ENCODE results near the gene FAM3B. TPM values are rescaled to one million over a fixed set of nuclear protein-coding genes. Genes with fewer than 3 reads are reported as not detected.

FAM3B gene
- total and polyA plus RNA-seq, 2 donors from 2014 or later = 19.4 to 44.4 TPM

DNA sequence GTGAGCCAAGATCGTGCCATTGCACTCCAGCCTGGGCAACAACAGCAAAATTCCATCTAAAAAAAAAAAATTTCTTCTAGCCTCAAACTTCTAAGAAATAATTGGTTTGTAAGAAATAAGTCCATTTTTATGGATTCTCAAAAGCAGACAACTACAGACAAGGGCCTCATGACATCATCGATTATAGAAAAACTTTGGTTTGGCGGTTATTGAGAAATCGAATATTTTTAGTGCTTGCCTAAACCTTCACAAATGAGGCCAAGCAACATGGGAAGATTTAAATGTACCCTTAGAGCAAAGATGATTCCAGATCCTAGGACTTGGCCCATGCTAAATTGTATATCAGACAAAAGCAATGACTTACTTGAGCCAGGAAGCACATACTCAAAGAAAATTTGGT, 81.7 kb downstream of the FAM3B start:
- intact Hi-C loops (cut with DNase I) = no loop called here
- Histone ChIP-seq H3K36me3 (ENCODE audit: control insufficient read depth in 2 of 3, insufficient read depth in 3 of 3, low read length in 3 of 3) (peaks cover 0 to 2% (median 0%) of the 10 kb centered on the region in 3 donors), H3K4me3 (ENCODE audit: low read length in 3 of 3) (no peak overlapping the region), H3K9ac (ENCODE audit: low read length in 3 of 3) (no peak overlapping the region), H3K4me1 (ENCODE audit: control insufficient read depth in 2 of 3, insufficient read depth in 2 of 3, low read depth in 1 of 3, low read length in 3 of 3) (no peaks in the 10 kb centered on the region), H3K27ac (ENCODE audit: low read depth in 2 of 2, low read length in 2 of 2) (no peak overlapping the region), H3K9me3 (ENCODE audit: control insufficient read depth in 2 of 3, insufficient read depth in 1 of 3, low read length in 3 of 3) (no peaks in the 10 kb centered on the region), H3K27me3 (ENCODE audit: control insufficient read depth, insufficient read depth, low read length) (no peaks in the 10 kb centered on the region)
- DNase-seq = no peak
- FAIRE-seq = no peak
- TF ChIP-seq, protein P1, sequence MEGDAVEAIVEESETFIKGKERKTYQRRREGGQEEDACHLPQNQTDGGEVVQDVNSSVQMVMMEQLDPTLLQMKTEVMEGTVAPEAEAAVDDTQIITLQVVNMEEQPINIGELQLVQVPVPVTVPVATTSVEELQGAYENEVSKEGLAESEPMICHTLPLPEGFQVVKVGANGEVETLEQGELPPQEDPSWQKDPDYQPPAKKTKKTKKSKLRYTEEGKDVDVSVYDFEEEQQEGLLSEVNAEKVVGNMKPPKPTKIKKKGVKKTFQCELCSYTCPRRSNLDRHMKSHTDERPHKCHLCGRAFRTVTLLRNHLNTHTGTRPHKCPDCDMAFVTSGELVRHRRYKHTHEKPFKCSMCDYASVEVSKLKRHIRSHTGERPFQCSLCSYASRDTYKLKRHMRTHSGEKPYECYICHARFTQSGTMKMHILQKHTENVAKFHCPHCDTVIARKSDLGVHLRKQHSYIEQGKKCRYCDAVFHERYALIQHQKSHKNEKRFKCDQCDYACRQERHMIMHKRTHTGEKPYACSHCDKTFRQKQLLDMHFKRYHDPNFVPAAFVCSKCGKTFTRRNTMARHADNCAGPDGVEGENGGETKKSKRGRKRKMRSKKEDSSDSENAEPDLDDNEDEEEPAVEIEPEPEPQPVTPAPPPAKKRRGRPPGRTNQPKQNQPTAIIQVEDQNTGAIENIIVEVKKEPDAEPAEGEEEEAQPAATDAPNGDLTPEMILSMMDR (IDR thresholded peaks at IDR 0.05; ENCODE audit: borderline replicate concordance, extremely low read depth, insufficient read depth) = no peak

DNA sequence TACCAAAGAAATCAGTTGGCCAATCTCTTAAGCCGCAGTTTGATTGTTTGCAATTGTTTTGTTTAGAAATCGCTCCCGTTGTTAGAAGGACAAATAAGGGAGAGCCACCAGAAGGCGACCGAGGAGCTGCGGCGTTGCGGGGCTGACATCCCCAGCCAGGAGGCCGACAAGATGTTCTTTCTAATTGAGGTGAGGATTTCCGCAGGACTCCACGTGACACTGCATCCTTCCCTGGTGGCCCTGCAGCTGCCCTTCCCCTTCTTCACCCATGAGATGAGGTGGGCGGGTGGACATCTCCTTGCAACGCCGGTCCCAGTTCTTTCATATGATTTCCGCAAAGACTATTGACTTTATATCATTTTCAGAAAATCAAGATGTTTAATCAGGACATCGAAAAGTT, 82.2 kb downstream of the FAM3B start:
- TF ChIP-seq, protein P1 (IDR thresholded peaks at IDR 0.05; ENCODE audit: borderline replicate concordance, extremely low read depth, insufficient read depth) = no peak
- intact Hi-C loops (cut with DNase I) = no loop called here
- DNase-seq (peak in 1 of 5 donors; percentile 1), FAIRE-seq (no peak)
- Histone ChIP-seq H3K4me1 (ENCODE audit: control insufficient read depth in 2 of 3, insufficient read depth in 2 of 3, low read depth in 1 of 3, low read length in 3 of 3) (no peaks in the 10 kb centered on the region), H3K27ac (ENCODE audit: low read depth in 2 of 2, low read length in 2 of 2) (no peak overlapping the region), H3K4me3 (ENCODE audit: low read length in 3 of 3) (no peak overlapping the region), H3K9ac (ENCODE audit: low read length in 3 of 3) (no peak overlapping the region), H3K27me3 (ENCODE audit: control insufficient read depth, insufficient read depth, low read length) (no peaks in the 10 kb centered on the region), H3K36me3 (ENCODE audit: control insufficient read depth in 2 of 3, insufficient read depth in 3 of 3, low read length in 3 of 3) (peaks cover 0 to 2% (median 0%) of the 10 kb centered on the region in 3 donors), H3K9me3 (ENCODE audit: control insufficient read depth in 2 of 3, insufficient read depth in 1 of 3, low read length in 3 of 3) (no peaks in the 10 kb centered on the region)

DNA sequence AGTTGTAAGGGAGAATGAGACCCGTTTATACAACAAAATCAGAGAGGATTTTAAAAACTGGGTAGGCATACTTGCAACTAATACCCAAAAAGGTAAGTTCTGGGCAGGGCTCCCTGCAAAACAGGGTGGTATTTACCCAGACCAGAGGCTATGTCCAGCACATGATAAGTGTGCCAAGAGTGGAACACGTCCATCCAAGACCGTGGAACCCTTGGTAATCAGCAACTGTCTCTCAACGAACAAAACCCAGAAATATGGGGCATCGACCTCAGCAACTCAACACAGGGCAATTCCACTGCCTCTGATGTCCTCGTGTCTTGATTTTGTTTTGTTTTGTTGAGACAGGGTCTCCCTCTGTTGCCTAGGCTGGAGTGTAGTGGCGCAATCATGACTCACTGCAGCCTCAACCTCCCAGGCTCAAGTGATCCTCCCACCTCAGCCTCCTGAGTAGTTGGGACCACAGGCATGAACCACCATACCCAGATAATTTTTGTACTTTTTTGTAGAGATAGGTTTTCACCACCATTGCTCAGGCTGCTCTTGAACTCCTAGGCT, 82.7 kb downstream of the FAM3B start:
- peak in 1 of 5 donors; percentile 5 for DNase-seq
- FAIRE-seq = no peak
- H3K36me3 ChIP-seq (ENCODE audit: control insufficient read depth in 2 of 3, insufficient read depth in 3 of 3, low read length in 3 of 3) = peaks cover 0 to 2% (median 0%) of the 10 kb centered on the region in 3 donors
- no peak overlapping the region for H3K27ac ChIP-seq (ENCODE audit: low read depth in 2 of 2, low read length in 2 of 2)
- H3K9ac ChIP-seq (ENCODE audit: low read length in 3 of 3) = no peak overlapping the region
- H3K9me3 ChIP-seq (ENCODE audit: control insufficient read depth in 2 of 3, insufficient read depth in 1 of 3, low read length in 3 of 3) = no peaks in the 10 kb centered on the region
- no peaks in the 10 kb centered on the region for H3K27me3 ChIP-seq (ENCODE audit: control insufficient read depth, insufficient read depth, low read length)
- H3K4me1 ChIP-seq (ENCODE audit: control insufficient read depth in 2 of 3, insufficient read depth in 2 of 3, low read depth in 1 of 3, low read length in 3 of 3) = no peaks in the 10 kb centered on the region
- intact Hi-C loops (cut with DNase I) = no loop called here
- TF ChIP-seq, protein P1 (IDR thresholded peaks at IDR 0.05; ENCODE audit: borderline replicate concordance, extremely low read depth, insufficient read depth) = no peak
- H3K4me3 ChIP-seq (ENCODE audit: low read length in 3 of 3) = no peak overlapping the region

GRCh38 chr21:41402231-41402630, 85.6 kb downstream of the FAM3B start:
- Histone ChIP-seq H3K27ac (ENCODE audit: low read depth in 2 of 2, low read length in 2 of 2) (no peak overlapping the region), H3K9ac (ENCODE audit: low read length in 3 of 3) (no peak overlapping the region), H3K4me1 (ENCODE audit: control insufficient read depth in 2 of 3, insufficient read depth in 2 of 3, low read depth in 1 of 3, low read length in 3 of 3) (no peaks in the 10 kb centered on the region), H3K9me3 (ENCODE audit: control insufficient read depth in 2 of 3, insufficient read depth in 1 of 3, low read length in 3 of 3) (no peaks in the 10 kb centered on the region), H3K27me3 (ENCODE audit: control insufficient read depth, insufficient read depth, low read length) (no peaks in the 10 kb centered on the region), H3K36me3 (ENCODE audit: control insufficient read depth in 2 of 3, insufficient read depth in 3 of 3, low read length in 3 of 3) (peaks cover 0 to 2% (median 0%) of the 10 kb centered on the region in 3 donors), H3K4me3 (ENCODE audit: low read length in 3 of 3) (no peak overlapping the region)
- FAIRE-seq (no peak), DNase-seq (peak in 1 of 5 donors; percentile 12)
- TF ChIP-seq, protein P1 (IDR thresholded peaks at IDR 0.05; ENCODE audit: borderline replicate concordance, extremely low read depth, insufficient read depth) = no peak
- intact Hi-C loops (cut with DNase I) = no loop called here

Measured in kidney (tissue), 14 donors.